ENCODE results near the gene ACSM6.
"Not testable (repeated sequence)": the region's sequence is repeated elsewhere in the genome, so short reads cannot be mapped to it uniquely, and the experiment has no call there.

ACSM6 gene

GRCh38 chr10:95233377-95234034 is 39.5 kb downstream of the ACSM6 start:
- Mint-ChIP-seq H3K36me3 (peaks cover 41% of the 10 kb centered on the region), H3K27me3 (no peaks in the 10 kb centered on the region), H3K9me3 (no peaks in the 10 kb centered on the region), H3K4me1 (peaks cover 35% of the 10 kb centered on the region), H3K4me3 (no peak overlapping the region), H3K27ac (no peak overlapping the region)
- ATAC-seq = no peak

- H3K27me3 Mint-ChIP-seq = no peaks in the 10 kb centered on the region
- no peak for ATAC-seq
- H3K36me3 Mint-ChIP-seq = peaks cover 55% of the 10 kb centered on the region
- no peak overlapping the region for H3K4me3 Mint-ChIP-seq
- peaks cover 35% of the 10 kb centered on the region for H3K4me1 Mint-ChIP-seq
- H3K27ac Mint-ChIP-seq = no peak overlapping the region
- H3K9me3 Mint-ChIP-seq = no peaks in the 10 kb centered on the region
Measured at GRCh38 chr10:95234951-95235350, 40.9 kb downstream of the ACSM6 start.

GRCh38 chr10:95235676-95236067 is 41.6 kb downstream of the ACSM6 start:
- Mint-ChIP-seq H3K4me3 (no peak overlapping the region), H3K27ac (peak overlapping the region; percentile 83), H3K9me3 (no peaks in the 10 kb centered on the region), H3K36me3 (peaks cover 63% of the 10 kb centered on the region), H3K27me3 (no peaks in the 10 kb centered on the region), H3K4me1 (peaks cover 35% of the 10 kb centered on the region)
- ATAC-seq = no peak

DNA sequence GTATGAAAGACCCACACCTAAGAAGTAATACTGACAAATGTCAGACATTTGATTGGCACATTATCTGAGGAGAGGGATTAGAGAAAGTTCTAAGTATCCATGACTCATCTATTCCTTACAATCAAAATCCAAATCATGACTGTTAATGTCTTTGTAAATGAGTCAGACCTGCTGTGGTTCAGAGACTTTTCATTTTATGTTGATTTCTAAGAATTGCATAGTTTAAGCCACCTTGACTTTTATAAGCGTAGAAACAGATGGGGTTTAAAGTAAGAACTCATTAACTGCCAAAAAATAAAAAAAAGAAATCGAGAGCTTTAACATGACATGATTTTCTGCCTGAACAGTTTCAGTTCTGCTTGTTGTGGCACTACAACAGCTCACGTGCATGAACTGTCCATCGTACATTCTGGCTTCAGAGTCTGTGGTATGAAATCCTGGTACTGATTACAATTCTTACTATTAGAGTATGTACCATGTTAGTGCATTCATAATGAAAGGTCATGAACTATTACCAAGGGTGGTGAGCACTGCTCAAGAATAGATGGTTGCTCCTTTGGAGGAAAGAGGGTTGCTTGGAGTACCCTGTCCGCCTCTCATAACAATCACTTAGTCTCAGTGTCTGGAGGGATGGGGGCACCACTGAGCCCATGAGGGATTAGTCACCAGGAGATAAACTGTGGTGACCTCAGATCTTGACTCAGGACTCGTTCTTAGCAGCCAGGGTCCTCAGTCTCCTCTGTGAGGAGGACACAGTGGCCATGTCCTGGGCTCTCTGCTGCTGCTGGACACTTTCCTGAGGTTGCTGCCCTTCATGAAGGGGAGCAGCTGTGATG is 42.2 kb downstream of the ACSM6 start:
- peaks cover 29% of the 10 kb centered on the region for H3K4me1 Mint-ChIP-seq
- H3K4me3 Mint-ChIP-seq = no peak overlapping the region
- ATAC-seq = peak; percentile 96
- H3K36me3 Mint-ChIP-seq = peaks cover 62% of the 10 kb centered on the region
- no peaks in the 10 kb centered on the region for H3K9me3 Mint-ChIP-seq
- no peaks in the 10 kb centered on the region for H3K27me3 Mint-ChIP-seq
- peak overlapping the region; percentile 83 for H3K27ac Mint-ChIP-seq

- peaks cover 25% of the 10 kb centered on the region for H3K4me1 Mint-ChIP-seq
- no peak for ATAC-seq
- H3K27ac Mint-ChIP-seq = peak overlapping the region; percentile 83
- no peaks in the 10 kb centered on the region for H3K9me3 Mint-ChIP-seq
- H3K4me3 Mint-ChIP-seq = no peak overlapping the region
- H3K36me3 Mint-ChIP-seq = peaks cover 59% of the 10 kb centered on the region
- H3K27me3 Mint-ChIP-seq = no peaks in the 10 kb centered on the region
Measured at GRCh38 chr10:95237376-95238170, 43.5 kb downstream of the ACSM6 start.

DNA sequence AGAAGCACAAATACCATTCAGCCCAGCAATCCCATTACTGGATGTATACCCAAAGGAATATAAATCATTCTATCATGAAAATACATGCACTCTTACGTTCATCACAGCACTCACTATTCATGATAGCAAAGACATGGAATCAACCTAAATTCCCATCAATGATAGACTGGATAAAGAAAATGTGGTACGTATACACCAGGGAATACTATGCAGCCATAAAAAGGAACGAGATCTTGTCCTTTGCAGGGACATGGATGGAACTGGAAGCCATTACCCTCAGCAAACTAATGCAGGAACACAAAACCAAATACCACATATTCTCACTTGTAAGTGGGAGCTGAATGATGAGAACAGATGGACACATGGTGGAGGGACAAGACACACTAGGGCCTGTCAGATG is 46.1 kb downstream of the ACSM6 start:
- not testable (repeated sequence) for H3K9me3 Mint-ChIP-seq, H3K4me3 Mint-ChIP-seq, ATAC-seq, H3K27ac Mint-ChIP-seq, H3K27me3 Mint-ChIP-seq
- H3K4me1 Mint-ChIP-seq = peaks cover 32% of the 10 kb centered on the region
- peaks cover 57% of the 10 kb centered on the region for H3K36me3 Mint-ChIP-seq

DNA sequence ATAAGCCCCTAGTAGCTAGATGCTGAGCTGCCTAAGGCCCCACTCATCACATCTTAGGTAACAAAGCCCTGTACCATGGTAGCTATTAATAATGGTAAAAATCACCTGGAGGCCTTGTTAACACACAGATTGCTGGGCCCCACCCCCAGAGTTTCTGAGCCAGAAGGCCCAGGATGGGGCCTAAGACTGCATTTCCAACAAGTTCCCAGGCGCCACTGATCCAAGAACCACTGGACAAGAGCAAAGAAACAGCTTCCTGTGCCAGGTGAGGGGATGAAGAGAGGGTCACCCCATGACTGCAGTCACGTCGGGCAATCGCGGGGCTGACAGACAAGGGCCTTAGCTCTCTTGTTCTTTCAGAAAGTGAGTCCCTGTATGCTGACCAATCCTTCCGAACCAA is 46.8 kb downstream of the ACSM6 start:
- no peak for ATAC-seq
- Mint-ChIP-seq H3K27ac (no peak overlapping the region), H3K4me3 (no peak overlapping the region), H3K27me3 (no peaks in the 10 kb centered on the region), H3K4me1 (peaks cover 34% of the 10 kb centered on the region), H3K36me3 (peaks cover 63% of the 10 kb centered on the region), H3K9me3 (no peaks in the 10 kb centered on the region)

GRCh38 chr10:95241533-95241932 is 47.5 kb downstream of the ACSM6 start:
- H3K36me3 Mint-ChIP-seq = peaks cover 64% of the 10 kb centered on the region
- H3K27me3 Mint-ChIP-seq = no peaks in the 10 kb centered on the region
- ATAC-seq = no peak
- H3K27ac Mint-ChIP-seq = no peak overlapping the region
- H3K9me3 Mint-ChIP-seq = no peaks in the 10 kb centered on the region
- peaks cover 34% of the 10 kb centered on the region for H3K4me1 Mint-ChIP-seq
- no peak overlapping the region for H3K4me3 Mint-ChIP-seq

GRCh38 chr10:95242581-95243317 is 48.7 kb downstream of the ACSM6 start:
- Mint-ChIP-seq H3K36me3 (peaks cover 59% of the 10 kb centered on the region), H3K27me3 (no peaks in the 10 kb centered on the region), H3K27ac (peak overlapping the region; percentile 34), H3K4me1 (peaks cover 32% of the 10 kb centered on the region), H3K4me3 (no peak overlapping the region), H3K9me3 (no peaks in the 10 kb centered on the region)
- ATAC-seq = peak; percentile 52

- Mint-ChIP-seq H3K27ac (peak overlapping the region; percentile 34), H3K9me3 (no peaks in the 10 kb centered on the region)
- ATAC-seq = no peak
Measured at GRCh38 chr10:95243318-95243617, 49.2 kb downstream of the ACSM6 start.

GRCh38 chr10:95244152-95244551 is 50.1 kb downstream of the ACSM6 start:
- Mint-ChIP-seq H3K9me3 (no peaks in the 10 kb centered on the region), H3K27ac (no peak overlapping the region), H3K4me1 (peaks cover 37% of the 10 kb centered on the region), H3K36me3 (peaks cover 52% of the 10 kb centered on the region), H3K4me3 (no peak overlapping the region), H3K27me3 (no peaks in the 10 kb centered on the region)
- no peak for ATAC-seq

More at GRCh38 chr10:95243318-95243617, 49.2 kb downstream of the ACSM6 start:
- H3K4me1 Mint-ChIP-seq = peaks cover 32% of the 10 kb centered on the region
- H3K36me3 Mint-ChIP-seq = peaks cover 54% of the 10 kb centered on the region
- no peak overlapping the region for H3K4me3 Mint-ChIP-seq
- H3K27me3 Mint-ChIP-seq = no peaks in the 10 kb centered on the region

- Mint-ChIP-seq H3K36me3 (peaks cover 44% of the 10 kb centered on the region), H3K27me3 (no peaks in the 10 kb centered on the region), H3K4me1 (peaks cover 43% of the 10 kb centered on the region), H3K4me3 (no peak overlapping the region), H3K27ac (peak overlapping the region; percentile 61), H3K9me3 (no peaks in the 10 kb centered on the region)
- peak; percentile 87 for ATAC-seq
Measured at GRCh38 chr10:95245425-95246055, 51.5 kb downstream of the ACSM6 start.

DNA sequence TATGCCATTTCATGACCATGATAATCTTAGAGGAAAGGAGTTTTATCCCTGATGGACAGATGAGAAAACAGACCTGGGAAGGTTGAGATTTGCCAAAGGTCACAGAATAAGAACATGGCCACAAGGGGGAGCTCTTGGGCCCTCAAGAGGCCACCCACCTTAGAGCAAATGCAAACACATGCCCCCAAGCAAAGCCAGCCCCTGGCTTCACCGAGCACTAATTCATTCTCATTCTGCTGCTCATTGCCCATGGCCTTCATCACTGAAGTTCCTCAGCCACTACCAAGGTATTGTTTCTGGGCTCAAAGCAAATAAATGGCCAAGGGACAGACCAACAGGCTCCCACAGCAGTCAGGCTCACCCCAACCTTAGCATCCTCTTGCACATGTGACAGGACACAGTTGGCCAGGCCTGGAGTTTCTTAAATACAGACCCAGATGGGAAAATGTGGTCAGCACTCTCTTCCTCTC is 52.6 kb downstream of the ACSM6 start:
- Mint-ChIP-seq H3K4me3 (no peak overlapping the region), H3K27ac (peak overlapping the region; percentile 31)

GRCh38 chr10:95247200-95247880 is 53.3 kb downstream of the ACSM6 start:
- Mint-ChIP-seq H3K4me3 (no peak overlapping the region), H3K27me3 (no peaks in the 10 kb centered on the region), H3K4me1 (peaks cover 49% of the 10 kb centered on the region), H3K27ac (peak overlapping the region; percentile 31), H3K9me3 (no peaks in the 10 kb centered on the region), H3K36me3 (peaks cover 49% of the 10 kb centered on the region)
- ATAC-seq = no peak

More for the DNA sequence above, 52.6 kb downstream of the ACSM6 start:
- peak; percentile 74 for ATAC-seq
- Mint-ChIP-seq H3K9me3 (no peaks in the 10 kb centered on the region), H3K4me1 (peaks cover 43% of the 10 kb centered on the region), H3K36me3 (peaks cover 46% of the 10 kb centered on the region), H3K27me3 (no peaks in the 10 kb centered on the region)
